ENCODE results near the gene TOR4A.

GRCh38 chr9:137299938-137300337 lies 22.4 kb downstream of the TOR4A start:
- TF ChIP-seq CTCF (IDR thresholded peaks at IDR 0.05; ENCODE audit: insufficient read depth, low read length) (no peak), POLR2AphosphoS5 (IDR thresholded peaks at IDR 0.05; ENCODE audit: low read depth) (no peak), REST (IDR thresholded peaks at IDR 0.05; ENCODE audit: insufficient replicate concordance, low read depth) (no peak)

Data from HL-60 (cell line).